K562 (cell line): ENCODE measurements around the gene MOSPD3. TPM values are rescaled to one million over a fixed set of nuclear protein-coding genes. Genes with fewer than 3 reads are reported as not detected.

ENCODE experiments used
- ARID3B ChIP-seq: fragments of 250-450 bp; sonication (Bioruptor Pico); IDR thresholded peaks from 2 replicates; pipeline ENCODE4 v1.4.0; 2020; ENCODE audit warnings: borderline replicate concordance
- CXXC5 ChIP-seq: fragments of 250-450 bp; sonication (Bioruptor Pico); IDR thresholded peaks from 2 replicates; pipeline ENCODE4 v1.8.0; 2022; ENCODE audit warnings: inconsistent platforms, mild to moderate bottlenecking, moderate library complexity
- E4F1 ChIP-seq: fragments of 250-450 bp; sonication (Bioruptor Pico); IDR thresholded peaks from 2 replicates; pipeline ENCODE4 v1.5.0; 2021; ENCODE audit warnings: mild to moderate bottlenecking, borderline replicate concordance
- ETV6 ChIP-seq, 3 experiments: fragments of 150-350 bp in 1 of 3; sonication (generic) in 1 of 3; formaldehyde crosslinking in 1 of 3; IDR thresholded peaks; 2 replicates each; pipeline versions ENCODE4 v1.6.1 to v1.8.0; 2014 to 2022; ENCODE audit warnings: borderline replicate concordance in 2 of 3, low read depth in 2 of 3, antibody characterized with exemption in 1 of 3, low read length in 1 of 3, mild to moderate bottlenecking in 1 of 3, missing genetic modification reagents in 1 of 3
- FOXP1 ChIP-seq: sonication (generic); formaldehyde crosslinking; IDR thresholded peaks from 2 replicates; pipeline ENCODE4 v1.8.0; 2022; ENCODE audit warnings: mild to moderate bottlenecking, missing genetic modification reagents
- JUND ChIP-seq, 2 experiments: IDR thresholded peaks; 2 replicates in 1 of 2; 3 replicates in 1 of 2; pipeline ENCODE4 v1.6.1; 2011; ENCODE audit warnings: borderline replicate concordance in 2 of 2, low read depth in 2 of 2, low read length in 2 of 2, improper control_type of control experiment in 1 of 2, missing biosample characterization in 1 of 2, missing genetic modification characterization in 1 of 2, missing genetic modification reagents in 1 of 2
- MBD1 ChIP-seq: fragments of 250-450 bp; sonication (Bioruptor Pico); IDR thresholded peaks from 2 replicates; pipeline ENCODE4 v1.8.0; 2022; ENCODE audit warnings: inconsistent platforms
- NCOA2 ChIP-seq, 2 experiments: fragments of 450-650 bp; IDR thresholded peaks; 2 replicates each; pipeline ENCODE4 v1.6.1; 2018; ENCODE audit warnings: mild to moderate bottlenecking in 2 of 2, moderate library complexity in 1 of 2; ENCODE audit not compliant: partially characterized antibody in 2 of 2
- ZMIZ1 ChIP-seq, 2 experiments: fragments of 150-350 bp in 1 of 2; IDR thresholded peaks; 2 replicates each; pipeline ENCODE4 v1.6.1; 2012 to 2016; ENCODE audit warnings: low read depth in 2 of 2, low read length in 2 of 2, mild to moderate bottlenecking in 1 of 2, moderate library complexity in 1 of 2
- polyA plus RNA-seq, 8 experiments: library from polyadenylated mRNA; depleted of rRNA in 4 of 8; stranded (reverse) in 5 of 8; unstranded in 3 of 8; fragments of >200 nt; fragmentation: Nextera tagmentation in 2 of 8; fragmentation: Illumina TruSeq in 1 of 8; extraction: Ambion mirVana in 2 of 8; extraction: Trizol in 1 of 8; gene quantifications; 2 replicates each; pipeline versions ENCODE4 v1.2.1 to v1.2.3, GENCODE V29; 2011 to 2014; ENCODE audit warnings: inconsistent platforms in 1 of 8, missing spikeins in 1 of 8
- total RNA-seq, 7 experiments: library from RNA; depleted of rRNA in 6 of 7; stranded (reverse); fragments of >200 nt in 6 of 7; fragmentation: Illumina TruSeq in 2 of 7; extraction: Trizol in 2 of 7; gene quantifications; 2 replicates each; pipeline versions ENCODE4 v1.2.1 to v1.2.3, GENCODE V29; 2011 to 2021; ENCODE audit warnings: low replicate concordance in 1 of 7

The MOSPD3 gene
- total and polyA plus RNA-seq, 9 of the 15 experiments (the other 6 are each of a cell fraction or from before 2014, with no cell fraction given): 1.4 to 32.1 (median 7.3) TPM

- TF ChIP-seq E4F1 (CRISPR knock-in tag): no peak
- TF ChIP-seq ETV6 (IDR thresholded peaks at IDR 0.05; ENCODE audit: borderline replicate concordance in 1 of 2, low read depth in 2 of 2, low read length in 1 of 2): no peak
- TF ChIP-seq ETV6 (CRISPR knock-in tag; IDR thresholded peaks at IDR 0.05; ENCODE audit: borderline replicate concordance): no peak
- no peak for TF ChIP-seq NCOA2 (IDR thresholded peaks at IDR 0.05; ENCODE audit: partially characterized antibody in 2 of 2)
- no peak for TF ChIP-seq ARID3B
- no peak for TF ChIP-seq FOXP1 (CRISPR knock-in tag)
- TF ChIP-seq MBD1 (CRISPR knock-in tag): no peak
- 0 out of 4 replicates have a peak, but pooled peaks of 1 of the 2 experiments have one; percentile 43 for TF ChIP-seq ZMIZ1 (IDR thresholded peaks at IDR 0.05; ENCODE audit: low read depth in 2 of 2, low read length in 2 of 2)
- peak; percentile 30 for TF ChIP-seq JUND (IDR thresholded peaks at IDR 0.05; ENCODE audit: borderline replicate concordance, low read depth, low read length)
- TF ChIP-seq JUND (tag; IDR thresholded peaks at IDR 0.05; ENCODE audit: borderline replicate concordance, low read depth, low read length): no peak
- TF ChIP-seq CXXC5: peak; percentile 77; the same call in 1 of the 2 replicates
Measured at GRCh38 chr7:100586266-100587025, 25.9 kb upstream of the MOSPD3 start, which contains the start of gene FBXO24 (continued).
